Hepatocyte (in vitro differentiated cells): ENCODE data around the gene PATE3. TPM values are rescaled to one million over a fixed set of nuclear protein-coding genes. Genes with fewer than 3 reads are reported as not detected.

Experiments
- DNase-seq: peaks from one replicate; pipeline ENCODE4 v3.0.0-alpha.2; 2016; ENCODE audit warnings: low spot score
- H2AFZ ChIP-seq: fragments of 200-600 bp; sonication (generic); 2 replicates; pipeline ENCODE4 v1.6.0; 2016; ENCODE audit warnings: antibody characterized with exemption, mild to moderate bottlenecking
- H3K27ac ChIP-seq: fragments of 200-600 bp; sonication (generic); 2 replicates; pipeline ENCODE4 v1.5.1; 2016; ENCODE audit warnings: mild to moderate bottlenecking
- H3K27me3 ChIP-seq: fragments of 200-600 bp; sonication (generic); 2 replicates; pipeline ENCODE4 v1.6.1; 2016
- H3K36me3 ChIP-seq: fragments of 200-600 bp; sonication (generic); replicated peaks from 2 replicates; pipeline ENCODE4 v1.5.1; 2016; ENCODE audit warnings: low read depth; ENCODE audit not compliant: insufficient read depth
- H3K4me1 ChIP-seq: fragments of 200-600 bp; sonication (generic); 2 replicates; pipeline ENCODE4 v1.5.1; 2016; ENCODE audit warnings: mild to moderate bottlenecking, moderate library complexity; ENCODE audit not compliant: insufficient read depth
- H3K4me2 ChIP-seq: fragments of 200-600 bp; sonication (generic); 2 replicates; pipeline ENCODE4 v1.6.0; 2016
- H3K4me3 ChIP-seq: fragments of 200-600 bp; sonication (generic); 2 replicates; pipeline ENCODE4 v1.5.1; 2016; ENCODE audit warnings: mild to moderate bottlenecking
- H3K79me2 ChIP-seq: fragments of 200-600 bp; sonication (generic); 2 replicates; pipeline ENCODE4 v1.6.0; 2017; ENCODE audit warnings: mild to moderate bottlenecking
- H3K9me2 ChIP-seq: fragments of 200-600 bp; sonication (generic); replicated peaks from 2 replicates; pipeline ENCODE4 v1.6.0; 2017; ENCODE audit warnings: mild to moderate bottlenecking; ENCODE audit not compliant: insufficient read depth
- H3K9me3 ChIP-seq: fragments of 200-600 bp; sonication (generic); 2 replicates; pipeline ENCODE4 v1.5.1; 2016; ENCODE audit warnings: low read depth, mild to moderate bottlenecking
- H4K20me1 ChIP-seq: fragments of 200-600 bp; sonication (generic); 2 replicates; pipeline ENCODE4 v1.6.0; 2016; ENCODE audit warnings: mild to moderate bottlenecking; ENCODE audit not compliant: insufficient read depth, poor library complexity, severe bottlenecking
- CTCF ChIP-seq: fragments of 200-600 bp; sonication (generic); IDR thresholded peaks from 2 replicates; pipeline ENCODE4 v1.5.1; 2016; ENCODE audit warnings: antibody characterized with exemption, mild to moderate bottlenecking; ENCODE audit not compliant: poor library complexity
- EZH2 ChIP-seq: fragments of 200-600 bp; sonication (generic); IDR thresholded peaks from 2 replicates; pipeline ENCODE4 v1.6.1; 2016; ENCODE audit warnings: antibody characterized with exemption, mild to moderate bottlenecking, borderline replicate concordance
- EZH2phosphoT487 ChIP-seq: fragments of 200-600 bp; sonication (generic); IDR thresholded peaks from one replicate; pipeline ENCODE4 v1.6.1; 2018; ENCODE audit warnings: antibody characterized with exemption, mild to moderate bottlenecking, low read depth, moderate library complexity; ENCODE audit not compliant: unreplicated experiment, severe bottlenecking
- WGBS: methylation state at CpG from one replicate; pipeline ENCODE4 v1.1.6; 2016; ENCODE audit warnings: low lambda C conversion rate; ENCODE audit errors: missing lambda C conversion rate; 5-methylcytosine and 5-hydroxymethylcytosine counted together
- polyA plus RNA-seq: library from polyadenylated mRNA; unstranded; fragments of >200 nt; fragmentation: Nextera tagmentation; extraction: Ambion mirVana; gene quantifications from 2 replicates; pipeline ENCODE4 v1.2.1, GENCODE V29; 2016
- total RNA-seq: library from RNA; depleted of rRNA; stranded (reverse); fragments of >200 nt; gene quantifications from 2 replicates; pipeline ENCODE4 v1.2.3, GENCODE V29; 2014

Gene PATE3
- total and polyA plus RNA-seq, 2 experiments from 2014 or later, result not detected

DNA sequence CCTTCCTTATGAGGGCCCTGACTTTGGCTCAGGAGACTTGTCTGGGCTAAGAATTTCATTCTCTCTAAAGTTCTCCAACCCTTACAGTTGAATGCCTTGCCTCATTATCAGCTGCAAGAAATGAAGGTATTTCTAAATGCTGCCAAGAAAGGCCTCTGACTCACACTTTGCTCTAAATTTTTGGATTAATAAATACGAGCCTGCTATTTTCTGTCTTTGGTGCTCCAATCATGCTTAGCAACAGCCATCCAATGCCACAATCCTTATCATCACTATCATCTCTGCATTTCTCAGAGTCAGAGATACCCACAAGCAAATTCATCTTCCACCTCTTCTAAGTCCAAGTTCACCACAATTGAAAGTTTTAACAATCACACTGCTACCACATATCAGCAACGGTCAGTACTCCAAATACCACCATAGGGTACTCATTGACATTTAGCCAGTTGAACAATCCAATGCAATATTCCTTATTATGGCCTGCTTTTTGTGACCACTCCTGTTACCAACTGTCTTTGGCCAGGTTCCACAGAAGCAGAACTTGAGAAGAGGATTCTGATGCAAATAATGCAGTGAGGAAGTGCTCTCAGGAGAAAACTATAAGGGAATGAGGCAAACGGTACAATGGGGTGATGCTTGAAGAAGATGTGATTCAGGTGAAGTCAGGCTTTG lies 15.0 kb upstream of the PATE3 start:
- Histone ChIP-seq H3K4me3 (no peak overlapping the region), H3K9me3 (no peaks in the 10 kb centered on the region), H3K4me2 (no peak overlapping the region), H3K36me3 (no peaks in the 10 kb centered on the region), H2AFZ (no peak overlapping the region), H3K27ac (no peak overlapping the region), H3K9me2 (no peaks in the 10 kb centered on the region), H3K4me1 (no peaks in the 10 kb centered on the region), H4K20me1 (no peaks in the 10 kb centered on the region), H3K79me2 (no peaks in the 10 kb centered on the region), H3K27me3 (no peaks in the 10 kb centered on the region)
- WGBS, result 82% methylated on average over 3 of the region's 3 CpGs
- DNase-seq, result no peak
- TF ChIP-seq CTCF (no peak), EZH2phosphoT487 (no peak), EZH2 (no peak)

DNA sequence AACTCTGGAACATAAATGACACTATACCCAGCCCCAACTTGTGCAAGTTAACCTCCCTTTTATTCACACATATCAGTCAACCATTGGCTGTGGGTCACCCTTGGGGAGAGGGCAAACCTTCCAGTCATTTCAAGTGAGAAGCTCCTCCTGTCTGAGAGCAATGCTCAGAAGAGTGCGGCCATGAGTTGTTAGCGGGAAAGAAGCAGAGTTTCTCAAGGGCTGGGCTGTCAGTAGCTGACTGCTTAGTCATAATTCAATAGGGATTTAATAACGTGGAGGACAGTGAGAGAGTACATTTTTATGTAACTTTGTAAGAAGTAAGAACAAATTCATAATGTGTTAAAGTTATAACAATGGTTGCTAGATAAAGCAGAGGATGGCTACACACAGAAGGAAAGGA lies 14.4 kb upstream of the PATE3 start:
- Histone ChIP-seq H3K27me3 (no peaks in the 10 kb centered on the region), H3K9me3 (no peaks in the 10 kb centered on the region), H3K9me2 (no peaks in the 10 kb centered on the region), H3K4me3 (no peak overlapping the region), H3K36me3 (no peaks in the 10 kb centered on the region), H3K4me1 (no peaks in the 10 kb centered on the region), H4K20me1 (no peaks in the 10 kb centered on the region), H3K27ac (no peak overlapping the region), H2AFZ (no peak overlapping the region), H3K79me2 (no peaks in the 10 kb centered on the region), H3K4me2 (no peak overlapping the region)
- 77% methylated on average over 3 of the region's 3 CpGs for WGBS
- no peak for DNase-seq
- TF ChIP-seq CTCF, result no peak
- no peak for TF ChIP-seq EZH2phosphoT487
- no peak for TF ChIP-seq EZH2

GRCh38 chr11:125777309-125777708 lies 10.6 kb upstream of the PATE3 start:
- DNase-seq, result no peak
- WGBS, result 73% methylated on average over 5 of the region's 5 CpGs
- H3K27me3 ChIP-seq, result no peaks in the 10 kb centered on the region
- H3K27ac ChIP-seq, result no peak overlapping the region
- TF ChIP-seq EZH2phosphoT487, result no peak
- TF ChIP-seq EZH2, result no peak
- TF ChIP-seq CTCF, result no peak
- no peak overlapping the region for H2AFZ ChIP-seq
- no peaks in the 10 kb centered on the region for H3K9me2 ChIP-seq
- H3K4me3 ChIP-seq, result no peak overlapping the region
- H3K36me3 ChIP-seq, result no peaks in the 10 kb centered on the region
- H3K9me3 ChIP-seq, result no peaks in the 10 kb centered on the region
- H3K79me2 ChIP-seq, result no peaks in the 10 kb centered on the region
- H3K4me1 ChIP-seq, result no peaks in the 10 kb centered on the region
- no peak overlapping the region for H3K4me2 ChIP-seq
- no peaks in the 10 kb centered on the region for H4K20me1 ChIP-seq
